Panc1 (cell line): ENCODE measurements around the gene SPACA6. TPM values are rescaled to one million over a fixed set of nuclear protein-coding genes. Genes with fewer than 3 reads are reported as not detected.
A peak's percentile ranks its signal among the peaks of the same experiment; 100 is the strongest.

Experiments used
- ATAC-seq: fragments of 200-7000 bp; cut with Tn5 transposase; 2 replicates; pipeline ENCODE4 v1.9.1; 2020; ENCODE audit warnings: mild to moderate bottlenecking, moderate library complexity
- BruUV-seq: library from RNA; stranded (reverse); fragments of 400-500 nt; replicated peaks from 2 replicates; lab custom pipeline; 2021; lab: Mats Ljungman, UMichigan
- CTCF ChIA-PET: fragments of 300-600 bp; sonication (Branson Sonifier 250); formaldehyde crosslinking; loops from one replicate; lab custom pipeline; 2022; ENCODE audit warnings: antibody characterized with exemption; lab: Charles Lee
- POLR2A ChIA-PET: fragments of 300-600 bp; sonication (Branson Sonifier 250); formaldehyde crosslinking; loops from one replicate; lab custom pipeline; 2022; ENCODE audit warnings: antibody characterized with exemption; lab: Charles Lee
- DNase-seq: peaks from one replicate; pipeline ENCODE4 v3.0.0-alpha.2; 2010; ENCODE audit warnings: low read depth, low spot score
- H3K27ac ChIP-seq: 2 replicates; pipeline ENCODE4 v1.5.1; 2011; ENCODE audit warnings: mild to moderate bottlenecking, low read length, inconsistent platforms
- H3K27me3 ChIP-seq: fragments of 200-500 bp; sonication (Bioruptor generic); 2 replicates; pipeline ENCODE4 v1.6.0; 2014; ENCODE audit warnings: low read length, inconsistent platforms; ENCODE audit not compliant: control insufficient read depth, insufficient read depth
- H3K36me3 ChIP-seq: fragments of 200-500 bp; sonication (Bioruptor generic); 2 replicates; pipeline ENCODE4 v1.5.1; 2014; ENCODE audit warnings: inconsistent platforms, mild to moderate bottlenecking, low read length, moderate library complexity; ENCODE audit not compliant: control insufficient read depth, insufficient read depth
- H3K4me1 ChIP-seq: 2 replicates; pipeline ENCODE4 v1.5.1; 2011; ENCODE audit warnings: inconsistent platforms, mild to moderate bottlenecking, low read length, moderate library complexity; ENCODE audit not compliant: control insufficient read depth, insufficient read depth
- H3K4me3 ChIP-seq, 2 experiments: 2 replicates each; pipeline ENCODE4 v1.5.1; 2011 to 2012; ENCODE audit warnings: low read depth in 2 of 2, low read length in 2 of 2, mild to moderate bottlenecking in 2 of 2, inconsistent platforms in 1 of 2, moderate library complexity in 1 of 2
- H3K9me3 ChIP-seq: fragments of 200-500 bp; sonication (Bioruptor generic); 2 replicates; pipeline ENCODE4 v1.5.1; 2014; ENCODE audit warnings: low read depth, mild to moderate bottlenecking, inconsistent platforms, low read length, moderate library complexity; ENCODE audit not compliant: control insufficient read depth, insufficient read depth
- CTCF ChIP-seq: fragments of 450-650 bp; IDR thresholded peaks from 2 replicates; pipeline ENCODE4 v1.5.1; 2017; ENCODE audit warnings: mild to moderate bottlenecking
- POLR2AphosphoS5 ChIP-seq: IDR thresholded peaks from 2 replicates; pipeline ENCODE4 v1.6.1; 2012; ENCODE audit warnings: mild to moderate bottlenecking, low read depth, low read length, moderate library complexity
- REST ChIP-seq, 2 experiments: IDR thresholded peaks; 2 replicates each; pipeline ENCODE4 v1.6.1; 2011 to 2012; ENCODE audit warnings: low read depth in 2 of 2, control low read depth in 1 of 2, low read length in 1 of 2, mild to moderate bottlenecking in 1 of 2, moderate library complexity in 1 of 2; ENCODE audit not compliant: insufficient read depth in 1 of 2
- SIN3A ChIP-seq: IDR thresholded peaks from 2 replicates; pipeline ENCODE4 v1.6.1; 2012; ENCODE audit warnings: low read depth, mild to moderate bottlenecking, low read length, moderate library complexity, borderline replicate concordance; ENCODE audit not compliant: insufficient read depth
- TCF7L2 ChIP-seq: IDR thresholded peaks from 2 replicates; pipeline ENCODE4 v1.6.1; 2011; ENCODE audit warnings: mild to moderate bottlenecking, low read depth, low read length, inconsistent platforms
- in situ Hi-C: cut with HindIII; loops from 2 replicates; pipeline ENCODE4 v1.10.0; 2016; ENCODE audit warnings: low sequenced_read_pairs, low pct_unique_long_range_greater_than_20kb
- intact Hi-C: fragments of 100-400 bp; cut with micrococcal nuclease; formaldehyde crosslinking; loops from one replicate; pipeline ENCODE4 v1.10.0; 2022; ENCODE audit not compliant: unreplicated experiment
- total RNA-seq: library from RNA; stranded (reverse); gene quantifications from one replicate; pipeline ENCODE4 v1.2.1, GENCODE V29; 2021; ENCODE audit not compliant: unreplicated experiment

Gene SPACA6
- total RNA-seq, 1 experiment from 2014 or later, result 14.3 TPM

- ATAC-seq (no peak), DNase-seq (no peak)
- CTCF ChIA-PET, result no interaction called here
- H3K4me3 ChIP-seq, result no peak overlapping the region
- POLR2A ChIA-PET, result no interaction called here
- H3K4me1 ChIP-seq, result peaks cover 13% of the 10 kb centered on the region
- in situ Hi-C loops (no loop called here), intact Hi-C loops (no loop called here)
- no peaks in the 10 kb centered on the region for H3K9me3 ChIP-seq
- no peaks in the 10 kb centered on the region for H3K27me3 ChIP-seq
- H3K27ac ChIP-seq, result peak overlapping the region; percentile 34; the same call in 1 of the 2 replicates
- H3K36me3 ChIP-seq, result no peaks in the 10 kb centered on the region; the same call in 1 of the 2 replicates
- TF ChIP-seq POLR2AphosphoS5, result no peak
- TF ChIP-seq CTCF, result no peak
- TF ChIP-seq REST (IDR thresholded peaks at IDR 0.05; ENCODE audit: insufficient read depth in 1 of 2, low read depth in 2 of 2, low read length in 1 of 2), result no peak
- TF ChIP-seq SIN3A, result no peak
- TF ChIP-seq TCF7L2, result no peak
- BruUV-seq, result no TSS peak
These were observed 662 bp upstream of the SPACA6 start for GRCh38 chr19:51692468-51692867.

DNA sequence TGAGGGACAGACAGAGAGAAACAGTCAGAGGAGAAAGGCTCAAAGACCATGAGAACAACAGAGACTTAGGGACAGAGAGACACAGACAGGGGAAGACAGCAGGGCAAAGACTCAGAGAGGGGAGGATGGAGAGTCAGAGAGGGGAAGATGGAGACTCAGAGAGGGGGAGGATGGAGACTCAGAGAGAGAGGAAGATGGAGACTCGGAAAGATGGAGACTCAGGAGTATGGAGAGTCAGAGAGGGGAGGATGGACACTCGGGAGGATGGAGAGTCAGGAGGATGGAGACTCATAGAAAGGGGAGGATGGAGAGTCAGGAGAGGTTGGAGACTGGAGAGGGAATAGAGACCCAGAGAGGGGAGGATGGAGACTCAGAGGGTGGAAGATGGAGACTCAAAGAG, 689 bp downstream of the SPACA6 start:
- POLR2A ChIA-PET, result no interaction called here
- no peaks in the 10 kb centered on the region for H3K9me3 ChIP-seq
- H3K27ac ChIP-seq, result no peak overlapping the region
- in situ Hi-C loops (no loop called here), intact Hi-C loops (no loop called here)
- BruUV-seq, result no TSS peak
- TF ChIP-seq POLR2AphosphoS5, result no peak
- TF ChIP-seq CTCF, result no peak
- TF ChIP-seq REST (IDR thresholded peaks at IDR 0.05; ENCODE audit: insufficient read depth in 1 of 2, low read depth in 2 of 2, low read length in 1 of 2), result no peak
- TF ChIP-seq SIN3A, result no peak
- no peak for TF ChIP-seq TCF7L2
- H3K27me3 ChIP-seq, result no peaks in the 10 kb centered on the region
- H3K4me3 ChIP-seq, result no peak overlapping the region
- ATAC-seq, result no peak
- H3K36me3 ChIP-seq, result no peaks in the 10 kb centered on the region; the same call in 1 of the 2 replicates
- no peak for DNase-seq
- CTCF ChIA-PET, result no interaction called here
- H3K4me1 ChIP-seq, result peaks cover 10% of the 10 kb centered on the region
